ENCODE measurements around the gene TTF2. TPM values are rescaled to one million over a fixed set of nuclear protein-coding genes. Genes with fewer than 3 reads are reported as not detected.

TTF2 gene
- total RNA-seq, 2 experiments from 2014 or later: 78.0 to 83.8 TPM

- Mint-ChIP-seq H3K9me3 (no peaks in the 10 kb centered on the region), H3K4me1 (peaks cover 46% of the 10 kb centered on the region), H3K36me3 (ENCODE audit: low read depth) (peaks cover 10% of the 10 kb centered on the region), H3K27ac (peak overlapping the region; percentile 80), H3K27me3 (no peaks in the 10 kb centered on the region), H3K4me3 (peak overlapping the region; percentile 71)
- DNase-seq: peak; percentile 58
- ChIA-PET POLR2A (interaction anchor here (0.8 to 3.4 kb wide), 10 partner anchors 9 to 329 kb away, joined by 3 to 23 read pairs (median 4); partner anchors contain the start of genes CD101, CD2 and TTF2), CTCF (interaction anchor here (0.9 to 4.5 kb wide), 9 partner anchors 9 to 477 kb away, joined by 3 to 29 read pairs (median 4); partner anchors contain the start of gene TTF2)
These were observed 8.7 kb upstream of the TTF2 start for GRCh38 chr1:117051224-117052064.

- H3K4me1 Mint-ChIP-seq: peaks cover 57% of the 10 kb centered on the region
- ChIA-PET CTCF (interaction anchor here (0.9 to 4.5 kb wide), 5 partner anchors 119 to 316 kb away, joined by 3 to 29 read pairs (median 3); no protein-coding TSS in a partner anchor), POLR2A (interaction anchor here (0.9 to 1.5 kb wide), 3 partner anchors 45 to 329 kb away, joined by 3 read pairs; no protein-coding TSS in a partner anchor)
- H3K9me3 Mint-ChIP-seq: no peaks in the 10 kb centered on the region
- no peak overlapping the region for H3K4me3 Mint-ChIP-seq
- no peak overlapping the region for H3K27ac Mint-ChIP-seq
- no peaks in the 10 kb centered on the region for H3K27me3 Mint-ChIP-seq
- DNase-seq: no peak
- peaks cover 2% of the 10 kb centered on the region for H3K36me3 Mint-ChIP-seq (ENCODE audit: low read depth)
These were observed 6.1 kb upstream of the TTF2 start for GRCh38 chr1:117054068-117054467.

GRCh38 chr1:117058810-117059209, 1.3 kb upstream of the TTF2 start:
- Mint-ChIP-seq H3K36me3 (ENCODE audit: low read depth) (peaks cover 25% of the 10 kb centered on the region), H3K4me3 (no peak overlapping the region), H3K4me1 (peaks cover 58% of the 10 kb centered on the region), H3K9me3 (no peaks in the 10 kb centered on the region), H3K27me3 (no peaks in the 10 kb centered on the region), H3K27ac (no peak overlapping the region)
- no peak for DNase-seq
- ChIA-PET CTCF (interaction anchor here (1.2 to 3.5 kb wide), 3 partner anchors 289 to 333 kb away, joined by 4 to 38 read pairs (median 9); no protein-coding TSS in a partner anchor), POLR2A (interaction anchor here (1.1 to 5.9 kb wide), 16 partner anchors 11 to 640 kb away, joined by 3 to 98 read pairs (median 16); partner anchors contain the start of genes CD2 and IGSF3)

- POLR2A ChIA-PET: interaction anchor here (1.0 to 5.9 kb wide), 36 partner anchors 8 to 870 kb away, joined by 3 to 98 read pairs (median 9); partner anchors contain the start of genes CD2, GDAP2, IGSF3 and TENT5C
- Mint-ChIP-seq H3K9me3 (no peaks in the 10 kb centered on the region), H3K4me3 (no peak overlapping the region), H3K27ac (no peak overlapping the region), H3K4me1 (peaks cover 60% of the 10 kb centered on the region), H3K36me3 (ENCODE audit: low read depth) (peaks cover 28% of the 10 kb centered on the region), H3K27me3 (no peaks in the 10 kb centered on the region)
- CTCF ChIA-PET: interaction anchor here (0.8 to 3.5 kb wide), 15 partner anchors 9 to 573 kb away, joined by 3 to 38 read pairs (median 5); partner anchors contain the start of genes CD2 and MAN1A2
- peak; percentile 81 for DNase-seq
These were observed 820 bp upstream of the TTF2 start for GRCh38 chr1:117059334-117059677.

GRCh38 chr1:117060441-117061317, 553 bp downstream of the TTF2 start:
- Mint-ChIP-seq H3K27ac (no peak overlapping the region), H3K9me3 (no peaks in the 10 kb centered on the region), H3K4me3 (no peak overlapping the region), H3K4me1 (peaks cover 57% of the 10 kb centered on the region), H3K36me3 (ENCODE audit: low read depth) (peaks cover 35% of the 10 kb centered on the region), H3K27me3 (no peaks in the 10 kb centered on the region)
- ChIA-PET CTCF (interaction anchor here (0.5 to 3.5 kb wide), 25 partner anchors 8 to 575 kb away, joined by 3 to 38 read pairs (median 4); partner anchors contain the start of genes CD2 and MAN1A2), POLR2A (interaction anchor here (0.7 to 5.9 kb wide), 66 partner anchors 9 to 869 kb away, joined by 3 to 98 read pairs (median 5); partner anchors contain the start of genes CD101, CD2, CD58 and GDAP2)
- DNase-seq: no peak

GRCh38 chr1:117061986-117062415, 1.9 kb downstream of the TTF2 start:
- H3K4me1 Mint-ChIP-seq: peaks cover 57% of the 10 kb centered on the region
- ChIA-PET POLR2A (interaction anchor here (0.6 to 2.9 kb wide), 7 partner anchors 13 to 558 kb away, joined by 3 to 11 read pairs (median 4); no protein-coding TSS in a partner anchor), CTCF (interaction anchor here (0.8 to 1.0 kb wide), 2 partner anchors 30 to 57 kb away, joined by 3 read pairs; no protein-coding TSS in a partner anchor)
- H3K36me3 Mint-ChIP-seq (ENCODE audit: low read depth): peaks cover 43% of the 10 kb centered on the region
- H3K9me3 Mint-ChIP-seq: no peaks in the 10 kb centered on the region
- DNase-seq: no peak
- H3K27me3 Mint-ChIP-seq: no peaks in the 10 kb centered on the region
- peak overlapping the region; percentile 25 for H3K4me3 Mint-ChIP-seq
- H3K27ac Mint-ChIP-seq: no peak overlapping the region

- POLR2A ChIA-PET: interaction anchor here (1.1 kb wide), 1 partner anchor 14 kb away, joined by 3 read pairs; no protein-coding TSS in a partner anchor
- Mint-ChIP-seq H3K4me1 (peaks cover 57% of the 10 kb centered on the region), H3K27me3 (no peaks in the 10 kb centered on the region), H3K36me3 (ENCODE audit: low read depth) (peaks cover 50% of the 10 kb centered on the region), H3K27ac (no peak overlapping the region), H3K4me3 (no peak overlapping the region), H3K9me3 (no peaks in the 10 kb centered on the region)
- DNase-seq: no peak
- CTCF ChIA-PET: interaction anchor here (1.8 to 4.5 kb wide), 4 partner anchors 24 to 63 kb away, joined by 6 to 39 read pairs (median 14); no protein-coding TSS in a partner anchor
These were observed 6.2 kb downstream of the TTF2 start for GRCh38 chr1:117066367-117066766.

GRCh38 chr1:117067533-117068370, 7.6 kb downstream of the TTF2 start:
- Mint-ChIP-seq H3K27me3 (no peaks in the 10 kb centered on the region), H3K4me1 (peaks cover 46% of the 10 kb centered on the region), H3K36me3 (ENCODE audit: low read depth) (peaks cover 44% of the 10 kb centered on the region), H3K4me3 (no peak overlapping the region), H3K27ac (no peak overlapping the region), H3K9me3 (no peaks in the 10 kb centered on the region)
- CTCF ChIA-PET: interaction anchor here (0.6 to 4.5 kb wide), 17 partner anchors 8 to 491 kb away, joined by 3 to 39 read pairs (median 5); partner anchors contain the start of gene TTF2
- POLR2A ChIA-PET: interaction anchor here (1.4 to 4.8 kb wide), 2 partner anchors 8 to 10 kb away, joined by 3 to 30 read pairs; partner anchors contain the start of gene TTF2
- DNase-seq: peak; percentile 52

GRCh38 chr1:117068580-117068979, 8.5 kb downstream of the TTF2 start:
- Mint-ChIP-seq H3K36me3 (ENCODE audit: low read depth) (peaks cover 44% of the 10 kb centered on the region), H3K4me3 (no peak overlapping the region), H3K4me1 (peaks cover 40% of the 10 kb centered on the region), H3K27ac (no peak overlapping the region), H3K27me3 (no peaks in the 10 kb centered on the region), H3K9me3 (no peaks in the 10 kb centered on the region)
- ChIA-PET POLR2A (interaction anchor here (4.8 kb wide), 1 partner anchor 9 kb away, joined by 30 read pairs; the partner anchor contains the start of gene TTF2), CTCF (interaction anchor here (0.8 to 4.5 kb wide), 10 partner anchors 8 to 366 kb away, joined by 3 to 39 read pairs (median 5); partner anchors contain the start of gene TTF2)
- no peak for DNase-seq

- peaks cover 44% of the 10 kb centered on the region for H3K36me3 Mint-ChIP-seq (ENCODE audit: low read depth)
- POLR2A ChIA-PET: interaction anchor here (0.7 to 4.8 kb wide), 3 partner anchors 9 to 297 kb away, joined by 3 to 30 read pairs (median 3); partner anchors contain the start of gene TTF2
- H3K27ac Mint-ChIP-seq: no peak overlapping the region
- no peaks in the 10 kb centered on the region for H3K27me3 Mint-ChIP-seq
- peaks cover 32% of the 10 kb centered on the region for H3K4me1 Mint-ChIP-seq
- no peaks in the 10 kb centered on the region for H3K9me3 Mint-ChIP-seq
- CTCF ChIA-PET: interaction anchor here (1.1 to 4.5 kb wide), 7 partner anchors 9 to 344 kb away, joined by 3 to 39 read pairs (median 5); partner anchors contain the start of gene TTF2
- DNase-seq: no peak
- H3K4me3 Mint-ChIP-seq: no peak overlapping the region
These were observed 9.2 kb downstream of the TTF2 start for GRCh38 chr1:117069220-117069844.
